HG03045 (cell line): Measurements from ENCODE around the gene MMP26.
"Not testable (repeated sequence)": the region's sequence is repeated elsewhere in the genome, so short reads cannot be mapped to it uniquely, and the experiment has no call there.

Experiments used
- ATAC-seq: cut with Tn5 transposase; IDR thresholded peaks from one replicate; pipeline ENCODE4 v1.9.1; 2021; ENCODE audit warnings: mild to moderate bottlenecking, moderate library complexity; ENCODE audit not compliant: unreplicated experiment

Gene MMP26

GRCh38 chr11:4722616-4723534 lies 18.3 kb downstream of the MMP26 start:
- not testable (repeated sequence) for ATAC-seq

GRCh38 chr11:4727171-4727570 lies 22.6 kb downstream of the MMP26 start:
- no peak for ATAC-seq

GRCh38 chr11:4740735-4741134 lies 36.2 kb downstream of the MMP26 start:
- no peak for ATAC-seq

- ATAC-seq: no peak
Observed at GRCh38 chr11:4748438-4748837, 43.9 kb downstream of the MMP26 start.

GRCh38 chr11:4751201-4751600 lies 46.6 kb downstream of the MMP26 start:
- no peak for ATAC-seq
